Activated CD4-positive, alpha-beta T cell treated with anti-CD3 and anti-CD28 coated beads for 4 hours (primary cell): ENCODE measurements around the gene SOST.

Experiments used
- DNase-seq, 2 donors: peaks; one replicate each; pipeline ENCODE4 v3.0.0-alpha.2; 2020

The SOST gene

GRCh38 chr17:43774304-43775250, 16.0 kb upstream of the SOST start:
- DNase-seq: no peak

- DNase-seq: no peak
Observed at GRCh38 chr17:43772877-43773648, 14.5 kb upstream of the SOST start.

GRCh38 chr17:43771463-43771862, 12.9 kb upstream of the SOST start:
- DNase-seq: no peak

- DNase-seq: no peak
Observed at GRCh38 chr17:43770957-43771356, 12.4 kb upstream of the SOST start.

GRCh38 chr17:43769859-43770258, 11.3 kb upstream of the SOST start:
- no peak for DNase-seq

- no peak for DNase-seq
Observed at GRCh38 chr17:43769426-43769825, 10.8 kb upstream of the SOST start.

GRCh38 chr17:43768943-43769342, 10.4 kb upstream of the SOST start:
- DNase-seq: no peak

GRCh38 chr17:43768382-43768781, 9.8 kb upstream of the SOST start:
- no peak for DNase-seq

- no peak for DNase-seq
Observed at GRCh38 chr17:43767713-43768059, 9.1 kb upstream of the SOST start.

- no peak for DNase-seq
Observed at GRCh38 chr17:43767053-43767712, 8.6 kb upstream of the SOST start.

GRCh38 chr17:43766413-43767052, 7.9 kb upstream of the SOST start:
- DNase-seq: peak; percentile 43 to 61

GRCh38 chr17:43760254-43760852, 1.8 kb upstream of the SOST start:
- DNase-seq: peak; percentile 86 to 93

GRCh38 chr17:43759836-43760235, 1.2 kb upstream of the SOST start:
- no peak for DNase-seq

- DNase-seq: no peak
Observed at GRCh38 chr17:43758086-43758485, 505 bp downstream of the SOST start.

GRCh38 chr17:43757171-43757660, 1.4 kb downstream of the SOST start:
- DNase-seq: no peak

GRCh38 chr17:43756201-43756600, 2.4 kb downstream of the SOST start:
- DNase-seq: no peak

GRCh38 chr17:43755389-43755875, 3.2 kb downstream of the SOST start:
- DNase-seq: no peak

- no peak for DNase-seq
Observed at GRCh38 chr17:43754947-43755346, 3.6 kb downstream of the SOST start.

GRCh38 chr17:43753493-43754129, 5.0 kb downstream of the SOST start:
- no peak for DNase-seq

GRCh38 chr17:43750153-43750552, 8.4 kb downstream of the SOST start:
- DNase-seq: no peak

GRCh38 chr17:43745541-43745940, 13.1 kb downstream of the SOST start:
- no peak for DNase-seq

- no peak for DNase-seq
Observed at GRCh38 chr17:43741636-43742035, 17.0 kb downstream of the SOST start.
